Endothelial cell of umbilical vein (primary cell): ENCODE measurements around the gene TIPIN. TPM values are rescaled to one million over a fixed set of nuclear protein-coding genes. Genes with fewer than 3 reads are reported as not detected.
"Not testable (repeated sequence)": the region's sequence is repeated elsewhere in the genome, so short reads cannot be mapped to it uniquely, and the experiment has no call there.

ENCODE experiments used
- BruUV-seq: library from RNA; stranded (reverse); fragments of 400-500 nt; replicated peaks from 2 replicates; lab custom pipeline; 2021; lab: Mats Ljungman, UMichigan
- CTCF ChIA-PET: fragments of 300-600, 350-600 bp; sonication (Branson Sonifier 250); formaldehyde crosslinking; loops from one replicate; lab custom pipeline; 2021; ENCODE audit warnings: antibody characterized with exemption, inconsistent platforms; lab: Charles Lee
- POLR2A ChIA-PET: fragments of 300-600, 350-600 bp; sonication (Branson Sonifier 250); formaldehyde crosslinking; loops from one replicate; lab custom pipeline; 2021; ENCODE audit warnings: antibody characterized with exemption, inconsistent platforms; lab: Charles Lee
- DNase-seq: peaks from one replicate; pipeline ENCODE4 v3.0.0-alpha.2; 2011; ENCODE audit warnings: low read depth, low spot score
- FAIRE-seq: peaks from 2 replicates; lab custom pipeline; 2011; peaks lifted over from hg19 to GRCh38; lab: Jason Lieb, UNC
- H2AFZ ChIP-seq: 2 replicates; pipeline ENCODE4 v1.6.0; 2012; ENCODE audit warnings: low read depth, low read length, control low read depth, inconsistent platforms
- H3K27ac ChIP-seq: 2 replicates; pipeline ENCODE4 v1.5.1; 2011; ENCODE audit warnings: low read depth, mild to moderate bottlenecking, control low read depth, low read length, moderate library complexity; ENCODE audit not compliant: insufficient read depth
- H3K27me3 ChIP-seq, 2 experiments: 2 replicates each; pipeline versions ENCODE4 v1.6.0 to v1.6.1; 2011; ENCODE audit warnings: low read length in 2 of 2, mixed read lengths in 1 of 2; ENCODE audit not compliant: control insufficient read depth in 2 of 2, insufficient read depth in 2 of 2
- H3K36me3 ChIP-seq, 2 experiments: 2 replicates in 1 of 2; 3 replicates in 1 of 2; pipeline ENCODE4 v1.5.1; 2011; ENCODE audit warnings: low read length in 2 of 2, mild to moderate bottlenecking in 1 of 2, moderate library complexity in 1 of 2; ENCODE audit not compliant: control insufficient read depth in 2 of 2, insufficient read depth in 2 of 2; ENCODE audit errors: extremely low read depth in 1 of 2
- H3K4me1 ChIP-seq: 3 replicates; pipeline ENCODE4 v1.5.1; 2011; ENCODE audit warnings: mild to moderate bottlenecking, low read length; ENCODE audit not compliant: control insufficient read depth, insufficient read depth; ENCODE audit errors: extremely low read depth
- H3K4me2 ChIP-seq: 2 replicates; pipeline ENCODE4 v1.6.1; 2011; ENCODE audit warnings: low read length, control low read depth, mixed read lengths; ENCODE audit not compliant: insufficient read depth
- H3K4me3 ChIP-seq, 3 experiments: fragments of 200-600 bp in 1 of 3; sonication (generic), shearing (Covaris generic) in 1 of 3; replicated peaks in 1 of 3; 2 replicates each; pipeline ENCODE4 v1.5.1; 2011 to 2016; ENCODE audit warnings: control low read depth in 3 of 3, low read length in 3 of 3, mild to moderate bottlenecking in 2 of 3, inconsistent platforms in 1 of 3, low read depth in 1 of 3, moderate library complexity in 1 of 3; ENCODE audit not compliant: insufficient read depth in 1 of 3
- H3K79me2 ChIP-seq: 2 replicates; pipeline ENCODE4 v1.6.0; 2012; ENCODE audit warnings: low read length, inconsistent platforms; ENCODE audit not compliant: control insufficient read depth, insufficient read depth
- H3K9ac ChIP-seq: replicated peaks from 2 replicates; pipeline ENCODE3; 2011; ENCODE audit warnings: low read length, control low read depth; ENCODE audit not compliant: insufficient read depth; ENCODE audit errors: extremely low read depth
- H3K9me1 ChIP-seq: replicated peaks from 3 replicates; pipeline ENCODE4 v1.6.0; 2011; ENCODE audit warnings: mild to moderate bottlenecking, low read length; ENCODE audit not compliant: control insufficient read depth, insufficient read depth; ENCODE audit errors: extremely low read depth
- H3K9me3 ChIP-seq: replicated peaks from 2 replicates; pipeline ENCODE4 v1.5.1; 2012; ENCODE audit warnings: low read length, inconsistent platforms; ENCODE audit not compliant: control insufficient read depth, insufficient read depth
- H4K20me1 ChIP-seq: replicated peaks from 2 replicates; pipeline ENCODE3; 2011; ENCODE audit warnings: mild to moderate bottlenecking, low read length; ENCODE audit not compliant: control insufficient read depth, insufficient read depth; ENCODE audit errors: extremely low read depth
- EZH2 ChIP-seq: IDR thresholded peaks from 2 replicates; pipeline ENCODE4 v1.6.1; 2012; ENCODE audit warnings: borderline replicate concordance, low read depth, mild to moderate bottlenecking, moderate library complexity, low read length, inconsistent platforms; ENCODE audit not compliant: severe bottlenecking
- FOS ChIP-seq: IDR thresholded peaks from 2 replicates; pipeline ENCODE4 v1.6.1; 2011; ENCODE audit warnings: mild to moderate bottlenecking, low read length, moderate library complexity, borderline replicate concordance; ENCODE audit not compliant: insufficient read depth
- GATA2 ChIP-seq: IDR thresholded peaks from 2 replicates; pipeline ENCODE4 v1.7.0; 2011; ENCODE audit warnings: low read depth, mild to moderate bottlenecking, moderate library complexity, mixed read lengths, low read length; ENCODE audit not compliant: insufficient read length, insufficient read depth
- JUN ChIP-seq: IDR thresholded peaks from 2 replicates; pipeline ENCODE4 v1.6.1; 2011; ENCODE audit warnings: borderline replicate concordance, low read depth; ENCODE audit not compliant: insufficient read length, insufficient read depth
- MYC ChIP-seq: IDR thresholded peaks from one replicate; pipeline ENCODE4 v1.6.1; 2011; ENCODE audit warnings: mild to moderate bottlenecking, low read depth, low read length
- POLR2A ChIP-seq: IDR thresholded peaks from 2 replicates; pipeline ENCODE4 v1.6.1; 2012; ENCODE audit warnings: low read depth, mild to moderate bottlenecking, control low read depth, low read length
- POLR2AphosphoS5 ChIP-seq: IDR thresholded peaks from 2 replicates; pipeline ENCODE4 v1.6.1; 2012; ENCODE audit warnings: low read depth, mild to moderate bottlenecking, control low read depth, low read length, moderate library complexity; ENCODE audit not compliant: insufficient read depth
- dilution Hi-C: fragments of 300-500 bp; cut with MboI; formaldehyde crosslinking; loops from one replicate; pipeline ENCODE4 v1.15.0; 2019; ENCODE audit warnings: low sequenced_read_pairs; ENCODE audit not compliant: extremely low pct_ligation_motif_present
- intact Hi-C: fragments of 100-400 bp; cut with micrococcal nuclease; formaldehyde crosslinking; loops from one replicate; pipeline ENCODE4 v1.10.0; 2022
- polyA plus RNA-seq, 4 experiments: library from polyadenylated mRNA; depleted of rRNA in 3 of 4; stranded (reverse) in 3 of 4; unstranded in 1 of 4; fragments of >200 nt; gene quantifications; 2 replicates each; pipeline versions ENCODE4 v1.2.1 to v1.2.3, GENCODE V29; 2011 to 2012; ENCODE audit warnings: missing spikeins in 1 of 4
- total RNA-seq: library from RNA; stranded (reverse); gene quantifications from 2 replicates; pipeline ENCODE4 v1.2.3, GENCODE V29; 2021
- TF ChIP-seq, protein P1 (sequence below), 2 donors: IDR thresholded peaks; 1 replicate in 1 of 2; 2 replicates in 1 of 2; pipeline ENCODE4 v1.5.1; 2011; ENCODE audit warnings: low read length in 2 of 2, mild to moderate bottlenecking in 2 of 2, moderate library complexity in 2 of 2, control low read depth in 1 of 2, inconsistent platforms in 1 of 2, low read depth in 1 of 2; ENCODE audit not compliant: insufficient read depth in 1 of 2; ENCODE audit errors: extremely low read depth in 1 of 2
- TF ChIP-seq, protein P2 (sequence below): IDR thresholded peaks from 2 replicates; pipeline ENCODE4 v1.6.1; 2011; ENCODE audit not compliant: insufficient read depth, insufficient read length

Gene TIPIN
- total and polyA plus RNA-seq, 2 donors (not counting 3 experiments of a cell fraction or from before 2014, with no cell fraction given), result 3.6 to 15.4 TPM

DNA sequence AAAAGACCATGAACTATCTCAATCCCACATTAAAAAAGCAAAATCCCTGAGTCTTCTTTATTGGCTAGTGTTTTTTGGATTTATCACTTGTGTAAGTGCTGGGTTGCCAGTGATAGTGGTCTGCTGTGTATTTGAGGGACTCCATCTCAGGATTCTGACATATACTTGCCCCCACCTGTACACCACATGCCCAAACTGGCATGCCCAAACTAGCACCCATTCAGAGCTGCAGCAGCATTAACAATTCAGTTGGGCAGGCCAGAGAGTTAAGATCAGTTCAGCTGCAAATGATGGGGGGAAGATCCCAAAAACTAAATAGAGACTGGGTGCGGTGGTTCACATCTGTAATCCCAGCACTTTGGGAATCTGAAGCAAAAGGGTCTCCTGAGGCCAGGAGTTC lies 6.3 kb upstream of the TIPIN start:
- dilution Hi-C loops, result no loop called here
- H3K9me1 ChIP-seq, result no peaks in the 10 kb centered on the region
- no peaks in the 10 kb centered on the region for H3K79me2 ChIP-seq
- no TSS peak for BruUV-seq
- POLR2A ChIA-PET, result no interaction called here
- intact Hi-C loops, result no loop called here
- CTCF ChIA-PET, result interaction anchor here (1.1 kb wide), 1 partner anchor 23 kb away, joined by 3 read pairs; the partner anchor contains the start of gene MAP2K1
- no peak overlapping the region for H2AFZ ChIP-seq
- H3K36me3 ChIP-seq, result no peaks in the 10 kb centered on the region
- FAIRE-seq (no peak), DNase-seq (no peak)
- no peak overlapping the region for H3K4me3 ChIP-seq
- H3K27ac ChIP-seq, result no peak overlapping the region
- H3K4me1 ChIP-seq, result no peaks in the 10 kb centered on the region
- no peaks in the 10 kb centered on the region for H3K27me3 ChIP-seq
- TF ChIP-seq MYC (no peak), GATA2 (no peak), POLR2AphosphoS5 (no peak), JUN (no peak), FOS (no peak), EZH2 (no peak), POLR2A (no peak)
- TF ChIP-seq, protein P1, sequence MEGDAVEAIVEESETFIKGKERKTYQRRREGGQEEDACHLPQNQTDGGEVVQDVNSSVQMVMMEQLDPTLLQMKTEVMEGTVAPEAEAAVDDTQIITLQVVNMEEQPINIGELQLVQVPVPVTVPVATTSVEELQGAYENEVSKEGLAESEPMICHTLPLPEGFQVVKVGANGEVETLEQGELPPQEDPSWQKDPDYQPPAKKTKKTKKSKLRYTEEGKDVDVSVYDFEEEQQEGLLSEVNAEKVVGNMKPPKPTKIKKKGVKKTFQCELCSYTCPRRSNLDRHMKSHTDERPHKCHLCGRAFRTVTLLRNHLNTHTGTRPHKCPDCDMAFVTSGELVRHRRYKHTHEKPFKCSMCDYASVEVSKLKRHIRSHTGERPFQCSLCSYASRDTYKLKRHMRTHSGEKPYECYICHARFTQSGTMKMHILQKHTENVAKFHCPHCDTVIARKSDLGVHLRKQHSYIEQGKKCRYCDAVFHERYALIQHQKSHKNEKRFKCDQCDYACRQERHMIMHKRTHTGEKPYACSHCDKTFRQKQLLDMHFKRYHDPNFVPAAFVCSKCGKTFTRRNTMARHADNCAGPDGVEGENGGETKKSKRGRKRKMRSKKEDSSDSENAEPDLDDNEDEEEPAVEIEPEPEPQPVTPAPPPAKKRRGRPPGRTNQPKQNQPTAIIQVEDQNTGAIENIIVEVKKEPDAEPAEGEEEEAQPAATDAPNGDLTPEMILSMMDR (IDR thresholded peaks at IDR 0.05; ENCODE audit: extremely low read depth in 1 of 2, insufficient read depth in 1 of 2, low read depth in 1 of 2, low read length in 2 of 2), result no peak
- TF ChIP-seq, protein P2, sequence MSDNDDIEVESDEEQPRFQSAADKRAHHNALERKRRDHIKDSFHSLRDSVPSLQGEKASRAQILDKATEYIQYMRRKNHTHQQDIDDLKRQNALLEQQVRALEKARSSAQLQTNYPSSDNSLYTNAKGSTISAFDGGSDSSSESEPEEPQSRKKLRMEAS, result no peak
- H3K4me2 ChIP-seq, result no peak overlapping the region
- H3K9me3 ChIP-seq, result no peaks in the 10 kb centered on the region
- no peaks in the 10 kb centered on the region for H4K20me1 ChIP-seq
- no peak overlapping the region for H3K9ac ChIP-seq

DNA sequence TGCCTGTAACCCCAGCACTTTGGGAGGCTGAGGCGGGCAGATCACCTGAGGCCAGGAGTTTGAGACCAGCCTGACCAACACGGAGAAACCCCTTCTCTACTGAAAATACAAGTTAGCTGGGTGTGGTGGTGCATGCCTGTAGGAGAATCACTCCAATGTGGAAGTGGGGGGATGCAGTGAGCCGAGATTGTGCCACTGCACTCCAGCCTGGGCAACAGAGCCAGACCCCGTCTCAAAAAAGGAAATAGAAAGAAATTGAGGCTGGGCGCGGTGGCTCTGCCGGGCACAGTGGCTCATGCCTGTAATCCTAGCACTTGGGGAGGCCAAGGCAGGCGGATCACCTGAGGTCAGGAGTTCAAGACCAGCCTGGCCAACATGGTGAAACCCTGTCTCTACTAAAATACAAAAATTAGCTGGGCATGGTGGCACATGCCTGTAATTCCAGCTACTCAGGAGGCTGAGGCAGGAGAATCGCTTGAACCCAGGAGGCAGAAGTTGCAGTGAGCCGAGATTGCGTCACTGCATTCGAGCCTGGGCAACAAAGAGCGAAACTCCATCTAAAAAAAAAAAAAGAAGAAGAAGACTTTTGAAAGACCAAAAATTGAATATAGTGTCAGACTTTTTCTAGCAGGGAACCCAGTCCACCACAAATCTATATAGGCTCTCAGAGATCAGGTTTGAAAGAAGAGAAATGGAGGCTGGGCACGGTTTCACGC lies 5.4 kb upstream of the TIPIN start:
- H3K27me3 ChIP-seq, DNase-seq, H3K9me1 ChIP-seq, H3K27ac ChIP-seq, BruUV-seq, H3K4me2 ChIP-seq, H3K4me1 ChIP-seq, FAIRE-seq, H3K4me3 ChIP-seq, H3K79me2 ChIP-seq, H3K9me3 ChIP-seq, H4K20me1 ChIP-seq, intact Hi-C loops, H3K36me3 ChIP-seq, H3K9ac ChIP-seq, dilution Hi-C loops, POLR2A ChIA-PET, H2AFZ ChIP-seq: not testable (repeated sequence)
- CTCF ChIA-PET, result interaction anchor here (1.1 kb wide), 1 partner anchor 24 kb away, joined by 3 read pairs; the partner anchor contains the start of gene MAP2K1
